ENCODE results near the gene SERTM2. TPM values are rescaled to one million over a fixed set of nuclear protein-coding genes. Genes with fewer than 3 reads are reported as not detected.
"Not testable (repeated sequence)": the region's sequence is repeated elsewhere in the genome, so short reads cannot be mapped to it uniquely, and the experiment has no call there.

SERTM2 gene
- polyA plus RNA-seq, 1 donor from 2014 or later: not detected

- H3K27me3 Mint-ChIP-seq: peaks cover 1% of the 10 kb centered on the region
- H3K4me1 Mint-ChIP-seq: no peaks in the 10 kb centered on the region
- no peaks in the 10 kb centered on the region for H3K36me3 Mint-ChIP-seq
- H3K9me3 Mint-ChIP-seq: no peaks in the 10 kb centered on the region
- H3K27ac Mint-ChIP-seq: no peak overlapping the region
- H3K4me3 Mint-ChIP-seq: no peak overlapping the region
Observed at GRCh38 chrX:111518667-111519066, 7.2 kb downstream of the SERTM2 start.

- Mint-ChIP-seq H3K27me3 (peaks cover 1% of the 10 kb centered on the region), H3K4me3 (no peak overlapping the region), H3K27ac (no peak overlapping the region), H3K36me3 (no peaks in the 10 kb centered on the region), H3K4me1 (no peaks in the 10 kb centered on the region), H3K9me3 (no peaks in the 10 kb centered on the region)
Observed at GRCh38 chrX:111519215-111519614, 7.8 kb downstream of the SERTM2 start.

- Mint-ChIP-seq H3K36me3 (no peaks in the 10 kb centered on the region), H3K4me3 (no peak overlapping the region), H3K9me3 (no peaks in the 10 kb centered on the region), H3K27ac (no peak overlapping the region), H3K27me3 (peaks cover 1% of the 10 kb centered on the region), H3K4me1 (no peaks in the 10 kb centered on the region)
Observed at GRCh38 chrX:111520506-111520905, 9.1 kb downstream of the SERTM2 start.

- Mint-ChIP-seq H3K27ac (no peak overlapping the region), H3K9me3 (no peaks in the 10 kb centered on the region), H3K4me1 (no peaks in the 10 kb centered on the region), H3K4me3 (no peak overlapping the region), H3K27me3 (peaks cover 1% of the 10 kb centered on the region), H3K36me3 (no peaks in the 10 kb centered on the region)
Observed at GRCh38 chrX:111521169-111521568, 9.7 kb downstream of the SERTM2 start.

- Mint-ChIP-seq H3K4me3 (no peak overlapping the region), H3K36me3 (no peaks in the 10 kb centered on the region), H3K9me3 (no peaks in the 10 kb centered on the region), H3K4me1 (no peaks in the 10 kb centered on the region), H3K27ac (no peak overlapping the region), H3K27me3 (no peaks in the 10 kb centered on the region)
Observed at GRCh38 chrX:111543212-111543741, 31.8 kb downstream of the SERTM2 start.

- not testable (repeated sequence) for H3K27ac Mint-ChIP-seq, H3K9me3 Mint-ChIP-seq, H3K4me1 Mint-ChIP-seq, H3K36me3 Mint-ChIP-seq, H3K4me3 Mint-ChIP-seq, H3K27me3 Mint-ChIP-seq
Observed at GRCh38 chrX:111549235-111549634, 37.8 kb downstream of the SERTM2 start.

- no peak overlapping the region for H3K4me3 Mint-ChIP-seq
- H3K27me3 Mint-ChIP-seq: no peaks in the 10 kb centered on the region
- no peaks in the 10 kb centered on the region for H3K36me3 Mint-ChIP-seq
- no peaks in the 10 kb centered on the region for H3K9me3 Mint-ChIP-seq
- no peak overlapping the region for H3K27ac Mint-ChIP-seq
- H3K4me1 Mint-ChIP-seq: no peaks in the 10 kb centered on the region
Observed at GRCh38 chrX:111555406-111555958, 44.0 kb downstream of the SERTM2 start.

- H3K27ac Mint-ChIP-seq: no peak overlapping the region
- no peaks in the 10 kb centered on the region for H3K4me1 Mint-ChIP-seq
- no peak overlapping the region for H3K4me3 Mint-ChIP-seq
- no peaks in the 10 kb centered on the region for H3K9me3 Mint-ChIP-seq
- peaks cover 3% of the 10 kb centered on the region for H3K27me3 Mint-ChIP-seq
- no peaks in the 10 kb centered on the region for H3K36me3 Mint-ChIP-seq
Observed at GRCh38 chrX:111560801-111561200, 49.4 kb downstream of the SERTM2 start.

GRCh38 chrX:111561851-111562250 lies 50.4 kb downstream of the SERTM2 start:
- Mint-ChIP-seq H3K27ac (no peak overlapping the region), H3K9me3 (no peaks in the 10 kb centered on the region), H3K4me1 (no peaks in the 10 kb centered on the region), H3K4me3 (no peak overlapping the region), H3K36me3 (no peaks in the 10 kb centered on the region), H3K27me3 (peaks cover 3% of the 10 kb centered on the region)

- no peaks in the 10 kb centered on the region for H3K9me3 Mint-ChIP-seq
- no peak overlapping the region for H3K27ac Mint-ChIP-seq
- H3K27me3 Mint-ChIP-seq: peaks cover 3% of the 10 kb centered on the region
- H3K4me1 Mint-ChIP-seq: no peaks in the 10 kb centered on the region
- no peaks in the 10 kb centered on the region for H3K36me3 Mint-ChIP-seq
- H3K4me3 Mint-ChIP-seq: no peak overlapping the region
Observed at GRCh38 chrX:111567542-111568255, 56.3 kb downstream of the SERTM2 start.

GRCh38 chrX:111568354-111568753 lies 56.9 kb downstream of the SERTM2 start:
- Mint-ChIP-seq H3K4me1 (no peaks in the 10 kb centered on the region), H3K27me3 (peaks cover 3% of the 10 kb centered on the region), H3K36me3 (no peaks in the 10 kb centered on the region), H3K4me3 (no peak overlapping the region), H3K9me3 (no peaks in the 10 kb centered on the region), H3K27ac (no peak overlapping the region)

- Mint-ChIP-seq H3K36me3 (no peaks in the 10 kb centered on the region), H3K9me3 (no peaks in the 10 kb centered on the region), H3K27me3 (peaks cover 3% of the 10 kb centered on the region), H3K27ac (peak overlapping the region in 1 of 3 donors; percentile 25), H3K4me1 (no peaks in the 10 kb centered on the region), H3K4me3 (no peak overlapping the region)
Observed at GRCh38 chrX:111568817-111569216, 57.4 kb downstream of the SERTM2 start.

Other genes starting within 250 kb of the SERTM2 start
- gene CAPN6, start 241.2 kb upstream of the SERTM2 start, polyA plus RNA-seq: not detected
- gene DCX, start 99.5 kb upstream of the SERTM2 start, polyA plus RNA-seq: not detected
- 64.8 TPM for gene ALG13, start 169.5 kb downstream of the SERTM2 start, polyA plus RNA-seq

All from IgD-negative memory B cell (primary cell).